ENCODE measurements around the gene DGCR6.
"Not testable (repeated sequence)": the region's sequence is repeated elsewhere in the genome, so short reads cannot be mapped to it uniquely, and the experiment has no call there.

Gene DGCR6

DNA sequence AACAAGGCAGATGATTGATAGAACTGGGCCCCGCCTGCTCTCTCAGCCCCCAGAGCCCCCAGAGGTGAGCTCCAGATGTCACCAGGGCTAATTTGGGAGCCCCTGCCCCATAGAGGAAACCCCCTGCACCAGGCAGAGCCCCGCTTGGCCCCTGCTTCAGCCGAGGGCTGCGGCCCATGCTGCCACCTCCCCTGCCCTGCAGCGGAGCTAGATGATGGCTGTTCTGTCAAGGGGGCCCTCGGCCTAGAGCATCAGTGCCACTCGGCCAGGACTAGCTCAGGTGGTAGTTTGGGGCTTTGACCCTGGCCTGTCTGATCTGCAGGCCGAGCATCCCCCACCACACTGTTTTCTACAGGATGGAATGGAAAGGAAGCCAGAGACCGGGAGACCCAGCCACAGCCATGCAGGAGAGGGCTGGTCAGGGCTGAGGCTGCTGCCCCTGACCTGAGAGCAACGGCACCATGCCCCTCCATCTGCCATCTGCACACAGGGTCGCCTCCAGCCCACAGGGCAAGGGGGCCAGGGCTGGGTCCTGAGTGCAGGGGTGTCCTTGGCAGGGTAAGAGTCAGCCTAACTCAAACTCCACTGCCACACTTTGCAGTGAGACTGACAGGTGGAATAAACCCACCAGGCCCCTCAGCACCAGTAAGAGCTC lies 54.2 kb downstream of the DGCR6 start:
- not testable (repeated sequence) for DNase-seq (ENCODE audit: low read depth in 2 of 2)

DNA sequence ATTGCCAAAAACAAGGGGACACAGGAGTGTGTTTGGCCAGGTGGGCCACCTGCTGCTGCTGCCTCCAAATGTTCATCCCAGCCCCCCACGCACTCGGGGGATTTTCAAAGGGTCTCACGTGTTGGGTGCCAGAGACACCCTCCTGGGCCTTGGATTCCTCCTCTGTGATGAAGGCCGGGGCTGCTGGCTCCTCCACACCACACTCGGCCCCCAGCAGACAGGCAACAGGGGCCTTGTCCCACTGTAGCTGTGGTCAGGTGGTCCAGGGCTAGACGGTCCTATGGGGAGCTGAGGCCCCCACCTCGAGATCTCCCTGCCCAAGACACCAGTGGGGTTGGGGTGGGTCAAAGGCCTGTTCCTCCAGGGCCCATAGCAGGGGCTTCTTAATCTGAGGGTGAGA lies 55.1 kb downstream of the DGCR6 start:
- not testable (repeated sequence) for DNase-seq (ENCODE audit: low read depth in 2 of 2)

Data from stimulated activated CD8-positive, alpha-beta memory T cell treated with anti-CD3 and anti-CD28 coated beads, Interleukin-7, amount 100 ng/mL, for 4 hours (primary cell).